ENCODE measurements around the gene ATG4B.

- TF ChIP-seq CTCF (IDR thresholded peaks at IDR 0.05) = no peak
- no peak for TF ChIP-seq POLR2A (IDR thresholded peaks at IDR 0.05)
Observed at GRCh38 chr2:241639385-241639784, 1.9 kb downstream of the ATG4B start.

All from heart left ventricle (tissue), 13 donors.